SKM-1 (cell line): Measurements from ENCODE around the gene PLCL1.

Experiments used
- DNase-seq: peaks from one replicate; lab custom pipeline; 2025; ENCODE audit not compliant: unreplicated experiment; lab: John Stamatoyannopoulos, UW

The PLCL1 gene

GRCh38 chr2:197949224-197949623, 144.8 kb downstream of the PLCL1 start:
- no peak for DNase-seq

- no peak for DNase-seq
Observed at GRCh38 chr2:197950006-197950405, 145.6 kb downstream of the PLCL1 start.

GRCh38 chr2:197950724-197951123, 146.3 kb downstream of the PLCL1 start:
- DNase-seq = no peak

GRCh38 chr2:197952540-197953202, 148.3 kb downstream of the PLCL1 start:
- DNase-seq = no peak

GRCh38 chr2:197954328-197954727, 149.9 kb downstream of the PLCL1 start:
- DNase-seq = no peak

- DNase-seq = no peak
Observed at GRCh38 chr2:197958592-197959150, 154.3 kb downstream of the PLCL1 start.

- DNase-seq = no peak
Observed at GRCh38 chr2:197959383-197959782, 155.0 kb downstream of the PLCL1 start.

- DNase-seq = no peak
Observed at GRCh38 chr2:197960786-197961185, 156.4 kb downstream of the PLCL1 start.

- no peak for DNase-seq
Observed at GRCh38 chr2:197964720-197965119, 160.3 kb downstream of the PLCL1 start.

GRCh38 chr2:197965756-197966155, 161.4 kb downstream of the PLCL1 start:
- no peak for DNase-seq

- no peak for DNase-seq
Observed at GRCh38 chr2:197969391-197969893, 165.0 kb downstream of the PLCL1 start.

GRCh38 chr2:197972061-197972460, 167.7 kb downstream of the PLCL1 start:
- no peak for DNase-seq

GRCh38 chr2:197972587-197972986, 168.2 kb downstream of the PLCL1 start:
- no peak for DNase-seq

- DNase-seq = no peak
Observed at GRCh38 chr2:197973772-197974171, 169.4 kb downstream of the PLCL1 start.

GRCh38 chr2:197975931-197976519, 171.6 kb downstream of the PLCL1 start:
- no peak for DNase-seq

GRCh38 chr2:197978971-197979370, 174.6 kb downstream of the PLCL1 start:
- DNase-seq = no peak

- no peak for DNase-seq
Observed at GRCh38 chr2:197982565-197982964, 178.2 kb downstream of the PLCL1 start.

GRCh38 chr2:197985029-197985638, 180.7 kb downstream of the PLCL1 start:
- DNase-seq = no peak

GRCh38 chr2:197986977-197987376, 182.6 kb downstream of the PLCL1 start:
- no peak for DNase-seq

GRCh38 chr2:197990356-197990755, 186.0 kb downstream of the PLCL1 start:
- DNase-seq = no peak

- no peak for DNase-seq
Observed at GRCh38 chr2:197992482-197993133, 188.2 kb downstream of the PLCL1 start.
